Liver (tissue), 9 donors: ENCODE data around the gene SRD5A1. TPM values are rescaled to one million over a fixed set of nuclear protein-coding genes. Genes with fewer than 3 reads are reported as not detected.

ENCODE experiments used
- DNase-seq: peaks from one replicate; pipeline ENCODE4 v3.0.0-alpha.2; 2017; ENCODE audit warnings: low spot score
- H3K27ac ChIP-seq, 2 donors: one replicate each; pipeline ENCODE4 v1.7.0; 2013; ENCODE audit warnings: inconsistent platforms in 2 of 2, low read length in 2 of 2, control low read depth in 1 of 2, low read depth in 1 of 2, mild to moderate bottlenecking in 1 of 2
- H3K27me3 ChIP-seq, 4 donors: one replicate each; pipeline versions ENCODE4 v1.6.1 to v1.7.0; 2013; ENCODE audit warnings: low read length in 3 of 4, inconsistent platforms in 1 of 4, mild to moderate bottlenecking in 1 of 4, moderate library complexity in 1 of 4; ENCODE audit not compliant: control insufficient read depth in 4 of 4, insufficient read depth in 4 of 4
- H3K36me3 ChIP-seq, 4 donors: one replicate each; pipeline versions ENCODE4 v1.6.1 to v1.7.0; 2013; ENCODE audit warnings: low read length in 3 of 4, mild to moderate bottlenecking in 3 of 4, low read depth in 1 of 4, moderate library complexity in 1 of 4; ENCODE audit not compliant: control insufficient read depth in 4 of 4, insufficient read depth in 3 of 4
- H3K4me1 ChIP-seq, 4 donors: one replicate each; pipeline versions ENCODE4 v1.6.1 to v1.7.0; 2013; ENCODE audit warnings: low read length in 3 of 4, mild to moderate bottlenecking in 3 of 4, moderate library complexity in 1 of 4; ENCODE audit not compliant: control insufficient read depth in 4 of 4, insufficient read depth in 4 of 4
- H3K4me3 ChIP-seq, 3 donors: one replicate each; pipeline versions ENCODE4 v1.6.1 to v1.7.0; 2013; ENCODE audit warnings: low read length in 3 of 3, control low read depth in 1 of 3, low read depth in 1 of 3, mild to moderate bottlenecking in 1 of 3
- H3K9ac ChIP-seq, 2 donors: one replicate each; pipeline ENCODE4 v1.7.0; 2013; ENCODE audit warnings: low read length in 2 of 2, mild to moderate bottlenecking in 2 of 2, moderate library complexity in 2 of 2, control low read depth in 1 of 2, low read depth in 1 of 2
- H3K9me3 ChIP-seq, 4 donors: one replicate each; pipeline versions ENCODE4 v1.6.1 to v1.7.0; 2013; ENCODE audit warnings: low read length in 3 of 4; ENCODE audit not compliant: control insufficient read depth in 4 of 4
- EGR1 ChIP-seq, 2 donors: IDR thresholded peaks; 2 replicates each; pipeline ENCODE4 v1.6.1; 2016 to 2018; ENCODE audit warnings: antibody characterized with exemption in 2 of 2, low read depth in 2 of 2
- FOXA1 ChIP-seq: IDR thresholded peaks from 2 replicates; pipeline ENCODE4 v1.6.1; 2016; ENCODE audit warnings: antibody characterized with exemption
- GABPA ChIP-seq, 2 donors: IDR thresholded peaks in 1 of 2; conservative IDR thresholded peaks in 1 of 2; 2 replicates each; pipeline ENCODE4 v1.6.1; 2016; ENCODE audit warnings: antibody characterized with exemption in 2 of 2, mild to moderate bottlenecking in 1 of 2, moderate library complexity in 1 of 2
- HNF4A ChIP-seq, 2 donors: conservative IDR thresholded peaks; 2 replicates each; pipeline ENCODE4 v1.6.1; 2016; ENCODE audit warnings: antibody characterized with exemption in 2 of 2, mild to moderate bottlenecking in 2 of 2
- HNF4G ChIP-seq: IDR thresholded peaks from 2 replicates; pipeline ENCODE4 v1.6.1; 2016; ENCODE audit warnings: antibody characterized with exemption
- NR2F2 ChIP-seq: IDR thresholded peaks from 2 replicates; pipeline ENCODE4 v1.6.1; 2016; ENCODE audit warnings: antibody characterized with exemption
- RAD21 ChIP-seq, 2 donors: IDR thresholded peaks; 2 replicates each; pipeline ENCODE4 v1.6.1; 2016; ENCODE audit warnings: antibody characterized with exemption in 2 of 2, mild to moderate bottlenecking in 2 of 2
- SP1 ChIP-seq: IDR thresholded peaks from 2 replicates; pipeline ENCODE4 v1.6.1; 2018; ENCODE audit warnings: antibody characterized with exemption, mild to moderate bottlenecking
- TAF1 ChIP-seq: conservative IDR thresholded peaks from 2 replicates; pipeline ENCODE4 v1.6.1; 2016; ENCODE audit warnings: antibody characterized with exemption, mild to moderate bottlenecking
- YY1 ChIP-seq: IDR thresholded peaks from 2 replicates; pipeline ENCODE4 v1.6.1; 2016; ENCODE audit warnings: antibody characterized with exemption, mild to moderate bottlenecking
- WGBS: extraction: QIAGEN DNeasy Blood & Tissue Kit; methylation state at CpG from one replicate; pipeline ENCODE4 v1.1.7; 2013; 5-methylcytosine and 5-hydroxymethylcytosine counted together
- polyA plus RNA-seq, 2 donors: library from polyadenylated mRNA; stranded (reverse) in 1 of 2; unstranded in 1 of 2; fragments of 200-250 nt in 1 of 2; fragments of >200 nt in 1 of 2; fragmentation: Nextera tagmentation in 1 of 2; extraction: Ambion mirVana in 1 of 2; gene quantifications; one replicate each; pipeline versions ENCODE4 v1.2.1 to v1.2.3, GENCODE V29; 2013 to 2015
- total RNA-seq, 2 donors: library from RNA; depleted of rRNA; stranded (reverse); fragments of >200 nt; gene quantifications; one replicate each; pipeline ENCODE4 v1.2.3, GENCODE V29; 2014
- TF ChIP-seq, protein P1 (sequence below): IDR thresholded peaks from 2 replicates; pipeline ENCODE4 v1.6.1; 2016; ENCODE audit warnings: antibody characterized with exemption
- TF ChIP-seq, protein P2 (sequence below): IDR thresholded peaks from 2 replicates; pipeline ENCODE4 v1.6.1; 2016; ENCODE audit warnings: antibody characterized with exemption
- TF ChIP-seq, protein P3 (sequence below): IDR thresholded peaks from 2 replicates; pipeline ENCODE4 v1.6.1; 2016; ENCODE audit warnings: antibody characterized with exemption, mild to moderate bottlenecking
- donor health status: healthy.
- donor health status: healthy.
- donor health status: healthy.
- donor health status: healthy.
- donor health status: healthy.

The SRD5A1 gene
- total and polyA plus RNA-seq, 4 donors: 6.3 to 87.0 (median 47.7) TPM

DNA sequence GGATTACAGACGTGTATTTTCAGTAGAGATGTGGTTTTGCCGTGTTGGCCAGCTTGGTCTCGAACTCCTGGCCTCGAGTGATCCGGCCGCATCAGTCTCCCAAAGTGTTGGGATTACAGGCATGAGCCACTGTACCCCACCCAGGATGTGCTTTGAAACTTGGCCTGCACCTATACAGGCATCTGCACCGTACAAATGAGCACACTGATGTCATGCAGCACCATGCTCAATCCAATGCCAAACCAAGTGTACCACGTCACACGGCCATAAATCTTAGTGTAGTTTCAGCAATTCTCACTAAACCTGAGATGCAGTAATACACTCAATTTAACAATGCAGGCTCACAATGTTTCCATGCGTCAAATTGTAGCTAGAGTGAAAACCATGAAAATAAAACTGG, 6.7 kb upstream of the SRD5A1 start (continued):
- TF ChIP-seq, protein P1, sequence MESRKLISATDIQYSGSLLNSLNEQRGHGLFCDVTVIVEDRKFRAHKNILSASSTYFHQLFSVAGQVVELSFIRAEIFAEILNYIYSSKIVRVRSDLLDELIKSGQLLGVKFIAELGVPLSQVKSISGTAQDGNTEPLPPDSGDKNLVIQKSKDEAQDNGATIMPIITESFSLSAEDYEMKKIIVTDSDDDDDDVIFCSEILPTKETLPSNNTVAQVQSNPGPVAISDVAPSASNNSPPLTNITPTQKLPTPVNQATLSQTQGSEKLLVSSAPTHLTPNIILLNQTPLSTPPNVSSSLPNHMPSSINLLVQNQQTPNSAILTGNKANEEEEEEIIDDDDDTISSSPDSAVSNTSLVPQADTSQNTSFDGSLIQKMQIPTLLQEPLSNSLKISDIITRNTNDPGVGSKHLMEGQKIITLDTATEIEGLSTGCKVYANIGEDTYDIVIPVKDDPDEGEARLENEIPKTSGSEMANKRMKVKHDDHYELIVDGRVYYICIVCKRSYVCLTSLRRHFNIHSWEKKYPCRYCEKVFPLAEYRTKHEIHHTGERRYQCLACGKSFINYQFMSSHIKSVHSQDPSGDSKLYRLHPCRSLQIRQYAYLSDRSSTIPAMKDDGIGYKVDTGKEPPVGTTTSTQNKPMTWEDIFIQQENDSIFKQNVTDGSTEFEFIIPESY: no peak
- TF ChIP-seq YY1: no peak
- no peak for TF ChIP-seq GABPA (IDR thresholded peaks at IDR 0.05 in 1 of 2, conservative IDR thresholded peaks at IDR 0.05 in 1 of 2)

DNA sequence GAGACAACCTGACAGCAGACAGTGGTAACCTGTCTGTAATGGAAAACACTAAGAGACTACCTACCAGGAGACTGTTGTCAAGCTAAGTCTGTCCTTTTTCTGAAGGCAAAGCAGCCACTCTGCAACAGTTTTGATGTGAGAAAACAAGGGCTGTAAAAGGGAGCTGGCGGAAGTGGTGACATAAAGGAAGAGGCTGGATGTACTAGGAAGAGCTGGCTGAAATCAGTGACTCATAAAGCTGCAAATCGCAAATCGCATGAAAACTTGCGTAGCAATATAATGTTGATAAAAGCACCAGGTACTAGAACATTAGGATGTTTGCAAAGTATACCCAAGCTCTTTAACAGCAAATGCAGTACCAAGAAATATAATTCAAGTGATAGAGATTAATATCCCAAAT, 1.8 kb upstream of the SRD5A1 start:
- Histone ChIP-seq H3K27me3 (no peaks in the 10 kb centered on the region), H3K27ac (no peak overlapping the region), H3K4me1 (peaks cover 7 to 36% (median 23%) of the 10 kb centered on the region in 4 donors), H3K4me3 (no peak overlapping the region), H3K36me3 (peaks cover 7 to 35% (median 16%) of the 10 kb centered on the region in 4 donors), H3K9ac (no peak overlapping the region), H3K9me3 (no peaks in the 10 kb centered on the region)
- WGBS: 92% methylated on average over 4 of the region's 4 CpGs
- DNase-seq: no peak
- TF ChIP-seq, protein P1: no peak
- TF ChIP-seq EGR1 (IDR thresholded peaks at IDR 0.05; ENCODE audit: low read depth in 2 of 2) (no peak), HNF4G (no peak), FOXA1 (no peak), TAF1 (no peak), YY1 (no peak), SP1 (no peak), HNF4A (conservative IDR thresholded peaks at IDR 0.05) (no peak), NR2F2 (no peak), RAD21 (IDR thresholded peaks at IDR 0.05) (no peak)
- TF ChIP-seq, protein P2, sequence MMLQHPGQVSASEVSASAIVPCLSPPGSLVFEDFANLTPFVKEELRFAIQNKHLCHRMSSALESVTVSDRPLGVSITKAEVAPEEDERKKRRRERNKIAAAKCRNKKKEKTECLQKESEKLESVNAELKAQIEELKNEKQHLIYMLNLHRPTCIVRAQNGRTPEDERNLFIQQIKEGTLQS: no peak
- TF ChIP-seq, protein P3, sequence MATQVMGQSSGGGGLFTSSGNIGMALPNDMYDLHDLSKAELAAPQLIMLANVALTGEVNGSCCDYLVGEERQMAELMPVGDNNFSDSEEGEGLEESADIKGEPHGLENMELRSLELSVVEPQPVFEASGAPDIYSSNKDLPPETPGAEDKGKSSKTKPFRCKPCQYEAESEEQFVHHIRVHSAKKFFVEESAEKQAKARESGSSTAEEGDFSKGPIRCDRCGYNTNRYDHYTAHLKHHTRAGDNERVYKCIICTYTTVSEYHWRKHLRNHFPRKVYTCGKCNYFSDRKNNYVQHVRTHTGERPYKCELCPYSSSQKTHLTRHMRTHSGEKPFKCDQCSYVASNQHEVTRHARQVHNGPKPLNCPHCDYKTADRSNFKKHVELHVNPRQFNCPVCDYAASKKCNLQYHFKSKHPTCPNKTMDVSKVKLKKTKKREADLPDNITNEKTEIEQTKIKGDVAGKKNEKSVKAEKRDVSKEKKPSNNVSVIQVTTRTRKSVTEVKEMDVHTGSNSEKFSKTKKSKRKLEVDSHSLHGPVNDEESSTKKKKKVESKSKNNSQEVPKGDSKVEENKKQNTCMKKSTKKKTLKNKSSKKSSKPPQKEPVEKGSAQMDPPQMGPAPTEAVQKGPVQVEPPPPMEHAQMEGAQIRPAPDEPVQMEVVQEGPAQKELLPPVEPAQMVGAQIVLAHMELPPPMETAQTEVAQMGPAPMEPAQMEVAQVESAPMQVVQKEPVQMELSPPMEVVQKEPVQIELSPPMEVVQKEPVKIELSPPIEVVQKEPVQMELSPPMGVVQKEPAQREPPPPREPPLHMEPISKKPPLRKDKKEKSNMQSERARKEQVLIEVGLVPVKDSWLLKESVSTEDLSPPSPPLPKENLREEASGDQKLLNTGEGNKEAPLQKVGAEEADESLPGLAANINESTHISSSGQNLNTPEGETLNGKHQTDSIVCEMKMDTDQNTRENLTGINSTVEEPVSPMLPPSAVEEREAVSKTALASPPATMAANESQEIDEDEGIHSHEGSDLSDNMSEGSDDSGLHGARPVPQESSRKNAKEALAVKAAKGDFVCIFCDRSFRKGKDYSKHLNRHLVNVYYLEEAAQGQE: no peak
